Activated CD8-positive, alpha-beta memory T cell treated with anti-CD3 and anti-CD28 coated beads, Interleukin-2, amount 50 U/mL, for 24 hours (primary cell): ENCODE data around the gene TNN.
A peak's percentile ranks its signal among the peaks of the same experiment; 100 is the strongest.

Experiments used
- DNase-seq: peaks from one replicate; pipeline ENCODE4 v3.0.0-alpha.2; 2020; ENCODE audit errors: extremely low read depth

Gene TNN

DNA sequence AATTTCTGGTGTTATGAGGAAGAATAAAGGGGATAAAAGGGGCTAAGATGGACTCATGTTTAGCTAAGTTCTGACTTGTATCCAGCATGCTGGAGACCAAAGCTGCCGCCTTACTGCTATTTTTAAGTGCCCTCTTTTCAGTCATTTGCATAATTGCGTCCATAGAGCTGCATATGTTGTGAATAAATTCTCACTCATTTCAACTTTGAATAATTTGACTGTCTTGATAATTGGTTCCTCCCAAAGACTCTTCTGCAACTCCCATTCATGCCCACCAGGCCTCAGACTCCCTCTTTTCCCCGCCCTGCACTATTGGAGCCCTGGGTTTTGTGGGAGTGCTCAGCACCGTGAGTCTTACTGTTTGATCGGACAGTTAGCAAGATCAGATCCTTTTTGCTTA, 79.9 kb downstream of the TNN start:
- no peak for DNase-seq

GRCh38 chr1:175148068-175148467, 80.4 kb downstream of the TNN start:
- DNase-seq, result no peak

GRCh38 chr1:175150596-175151319, 83.1 kb downstream of the TNN start:
- DNase-seq, result no peak

DNA sequence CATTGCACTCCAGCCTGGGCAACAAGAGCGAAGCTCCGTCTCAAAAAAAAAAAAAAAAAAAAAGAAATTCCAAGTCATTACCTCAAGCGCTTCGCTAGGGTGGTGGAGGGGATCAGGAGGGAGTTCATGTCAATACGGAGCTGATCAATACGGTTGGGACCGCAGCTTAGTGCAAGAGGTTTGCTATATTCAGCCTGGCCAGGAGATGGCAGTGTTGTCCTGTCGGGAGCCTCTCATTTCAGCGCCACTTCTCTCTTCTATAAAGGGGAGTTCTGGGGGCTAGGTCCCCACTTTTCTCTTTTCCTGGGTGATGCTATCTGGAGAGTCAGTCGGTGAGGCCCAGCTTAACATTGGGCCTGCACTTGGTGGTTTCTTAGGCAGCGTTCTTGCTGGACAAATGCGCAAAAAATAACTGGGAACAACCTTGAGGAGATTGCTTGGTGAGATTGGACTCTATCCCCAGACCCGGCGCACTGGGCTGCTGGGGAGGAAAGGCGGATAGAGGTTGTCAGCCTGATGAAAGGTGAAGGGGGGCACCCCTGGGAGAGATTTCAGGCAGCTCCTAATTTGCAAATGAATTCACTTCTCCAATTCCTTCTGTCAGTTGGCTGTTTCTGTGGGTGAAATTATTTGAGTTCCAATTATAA, 84.5 kb downstream of the TNN start:
- DNase-seq, result peak; percentile 27

DNA sequence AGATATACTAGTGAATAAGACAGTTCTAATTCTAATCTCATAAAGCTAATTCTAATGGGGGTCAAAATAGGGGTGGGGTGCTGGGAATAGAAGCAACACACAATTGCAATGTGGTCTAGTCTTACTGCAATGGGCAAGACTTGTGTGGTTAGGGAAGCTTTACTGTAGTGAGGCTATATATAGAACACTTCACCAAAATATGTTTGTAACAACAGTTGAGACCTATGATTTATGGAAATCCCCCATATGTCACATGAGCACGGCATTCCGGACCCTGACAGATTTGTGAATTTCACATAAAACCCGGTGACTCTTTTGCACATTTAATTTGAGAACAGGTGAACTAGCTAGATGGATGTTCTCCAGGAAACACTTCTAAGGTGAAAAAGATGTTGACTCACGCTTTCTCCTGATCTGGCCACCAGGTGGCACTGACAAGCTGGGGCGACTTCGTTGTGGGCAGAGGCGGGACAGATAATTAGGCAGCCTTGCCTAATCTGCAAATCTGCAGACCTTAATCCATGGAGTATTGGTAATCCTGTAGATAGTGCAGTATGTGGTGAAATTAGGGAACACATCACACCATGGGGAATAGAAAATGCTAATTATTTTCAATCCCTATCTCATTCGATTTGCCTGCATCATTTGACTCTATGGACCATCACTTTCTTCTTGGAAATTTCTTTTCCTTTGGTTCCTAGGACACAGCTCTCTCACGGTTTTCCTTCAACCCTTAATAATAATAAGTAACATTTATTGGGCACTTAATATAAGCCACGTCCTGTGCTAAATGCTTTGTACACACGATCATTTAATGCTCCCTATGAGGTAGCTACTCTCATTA, 87.2 kb downstream of the TNN start:
- DNase-seq, result peak; percentile 39

- no peak for DNase-seq
These were observed 87.8 kb downstream of the TNN start for GRCh38 chr1:175155473-175155856.

- DNase-seq, result no peak
These were observed 88.3 kb downstream of the TNN start for GRCh38 chr1:175155936-175156335.

DNA sequence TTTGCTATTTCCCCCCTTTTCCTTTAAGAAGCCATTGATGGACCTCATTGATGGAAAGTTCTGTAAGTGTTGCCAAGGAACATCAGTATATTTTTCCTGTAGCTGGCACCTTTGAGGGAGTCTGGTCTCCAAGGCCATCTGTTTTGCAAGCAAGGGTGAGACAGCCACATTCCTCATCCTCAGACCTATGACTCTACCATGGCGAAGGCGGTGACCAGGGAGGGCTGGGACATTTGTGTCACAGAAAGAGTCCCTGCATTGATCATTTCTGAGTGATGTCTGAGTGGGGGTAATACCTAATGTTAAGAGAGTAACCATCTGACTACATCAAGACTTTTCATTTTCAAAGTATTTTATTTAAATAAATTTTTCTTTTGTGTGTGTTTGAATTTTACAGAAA, 89.6 kb downstream of the TNN start:
- no peak for DNase-seq

DNA sequence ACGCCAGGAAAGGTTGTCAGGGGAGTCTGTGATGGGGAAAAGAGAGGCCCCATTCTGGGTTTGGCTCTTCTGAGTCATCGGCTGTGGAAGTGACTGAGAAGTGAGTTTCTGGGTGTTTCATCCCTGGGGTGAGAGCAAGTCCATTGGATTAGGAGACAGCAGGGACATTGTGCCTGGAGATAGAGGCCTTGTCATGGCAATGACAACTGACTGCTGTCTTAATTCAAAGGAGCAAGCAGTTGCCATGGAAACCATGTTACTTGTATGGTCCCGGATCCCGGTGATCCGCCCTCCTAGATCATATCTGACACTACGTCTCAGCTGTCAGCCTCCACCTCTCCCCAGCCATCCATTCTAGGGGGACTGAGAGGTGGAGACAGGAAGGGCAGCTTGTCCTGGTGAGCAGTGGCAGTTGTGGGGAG, 90.5 kb downstream of the TNN start:
- DNase-seq, result no peak

DNA sequence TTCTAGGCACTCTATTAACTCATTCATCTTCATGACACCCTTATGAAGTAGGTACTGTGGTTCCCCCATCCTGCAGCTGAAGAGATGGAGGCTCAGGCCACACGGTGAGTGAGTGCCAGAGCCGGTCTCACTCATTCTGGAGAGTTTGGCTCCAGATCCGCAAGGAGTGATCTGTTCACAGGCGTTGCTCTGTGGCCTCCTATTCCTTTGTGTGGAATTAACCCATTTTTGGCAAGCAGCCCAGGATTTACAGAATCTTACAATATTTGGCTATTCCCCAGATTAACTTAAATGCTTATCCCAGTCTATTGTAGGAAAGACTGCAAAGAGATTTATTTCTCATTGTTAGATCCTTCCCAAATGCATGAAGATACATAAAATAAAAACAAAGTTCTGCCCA, 95.3 kb downstream of the TNN start:
- no peak for DNase-seq

GRCh38 chr1:175163702-175164101, 96.1 kb downstream of the TNN start:
- no peak for DNase-seq

DNA sequence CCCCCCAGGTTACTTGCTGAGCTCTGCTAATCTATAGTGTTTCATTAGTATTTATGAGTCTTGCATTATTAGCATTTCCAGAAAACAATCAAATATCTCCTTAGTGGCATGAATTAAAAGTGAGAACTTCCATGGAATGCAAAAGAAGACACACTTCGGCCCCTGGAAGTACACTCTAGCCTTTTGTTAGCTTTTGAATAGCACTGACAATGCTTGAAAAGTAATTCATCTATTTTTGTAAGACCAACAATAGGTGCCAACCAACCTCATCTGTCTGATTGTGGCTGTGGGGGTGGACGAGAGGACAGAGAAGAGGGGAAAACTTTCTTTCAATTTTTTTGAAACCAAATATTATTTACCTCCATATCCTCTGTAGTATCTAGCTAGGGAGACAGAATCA, 97.1 kb downstream of the TNN start:
- DNase-seq, result no peak

- no peak for DNase-seq
These were observed 99.1 kb downstream of the TNN start for GRCh38 chr1:175166746-175167145.

DNA sequence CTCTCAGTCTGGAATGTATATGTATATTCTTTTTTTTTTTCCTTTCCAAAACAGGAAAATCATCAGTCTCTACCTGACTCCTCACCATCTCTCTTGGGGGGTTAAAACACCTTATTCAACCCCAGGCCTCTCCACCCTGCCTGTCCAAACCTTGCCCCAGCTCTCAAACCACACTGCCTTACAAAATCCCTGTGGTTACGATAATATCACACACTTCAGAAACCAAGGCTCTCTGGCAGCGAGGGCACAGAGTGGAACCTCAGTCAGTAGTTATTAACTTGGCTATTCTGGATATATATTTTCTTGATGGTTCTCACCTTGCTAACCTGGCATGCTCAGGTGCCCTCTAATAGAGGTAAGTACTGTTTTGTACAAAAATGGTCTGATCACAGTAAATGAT, 100.2 kb downstream of the TNN start:
- DNase-seq, result no peak

DNA sequence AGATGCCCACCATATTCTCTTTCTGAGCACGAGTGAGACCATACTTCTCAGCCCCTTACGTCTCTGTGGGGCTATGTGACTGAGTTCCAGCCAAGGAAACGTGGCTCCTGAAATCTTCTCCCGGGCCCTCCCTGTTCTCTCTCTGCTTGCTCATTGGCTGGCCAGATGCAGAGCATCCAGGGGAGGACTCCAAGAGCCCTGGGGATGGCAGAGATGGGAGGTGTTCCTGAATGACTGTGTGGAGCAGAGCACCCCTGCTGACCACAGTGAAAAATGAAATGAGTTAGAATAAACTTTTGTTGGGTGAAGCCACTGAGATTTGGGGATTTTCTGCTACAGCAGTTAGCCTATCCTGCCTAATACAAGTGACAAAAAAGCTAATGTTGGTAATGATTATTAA, 101.1 kb downstream of the TNN start:
- DNase-seq, result no peak

GRCh38 chr1:175169286-175170018, 101.8 kb downstream of the TNN start:
- no peak for DNase-seq

GRCh38 chr1:175171036-175171913, 103.6 kb downstream of the TNN start:
- no peak for DNase-seq

- DNase-seq, result no peak
These were observed 104.9 kb downstream of the TNN start for GRCh38 chr1:175172503-175172902.

GRCh38 chr1:175173531-175173930, 105.9 kb downstream of the TNN start:
- no peak for DNase-seq

DNA sequence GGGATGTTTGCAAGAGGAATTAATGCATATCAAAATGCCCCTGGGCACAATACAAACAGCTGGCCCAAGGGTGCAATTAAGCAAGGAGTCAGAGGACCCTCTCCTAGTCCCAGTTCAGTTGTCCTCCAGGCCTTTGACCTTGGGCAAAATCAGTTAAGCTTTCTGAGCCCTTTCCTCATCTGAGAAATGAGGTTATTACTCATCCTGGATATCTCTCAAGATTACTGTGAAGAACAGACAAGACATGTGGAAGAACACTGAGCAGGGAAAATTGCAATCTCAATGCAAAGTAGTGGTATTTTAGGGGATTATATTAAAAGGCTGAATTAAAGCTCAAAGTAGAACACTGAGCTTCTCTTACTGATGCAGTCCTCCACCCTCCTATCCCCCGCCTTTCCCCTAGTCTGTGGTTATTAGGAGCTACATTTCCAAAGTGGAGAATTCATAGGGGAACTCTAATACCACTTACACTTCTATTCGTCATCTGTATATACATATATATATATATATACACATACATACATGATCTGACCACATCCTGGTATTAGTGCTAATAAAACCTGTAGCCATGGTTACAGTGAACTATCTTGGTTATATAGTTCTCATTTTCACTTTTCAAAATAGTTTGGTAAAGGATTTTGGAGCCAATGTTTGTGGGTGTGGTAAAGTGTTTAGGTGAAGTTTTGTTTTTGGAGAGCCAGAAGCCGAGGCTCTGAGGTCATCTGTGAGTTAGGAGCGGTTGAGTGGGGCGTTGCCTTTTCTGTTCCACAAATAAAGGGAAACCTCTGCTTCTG, 106.9 kb downstream of the TNN start:
- no peak for DNase-seq
